Measurements from ENCODE around the gene PIK3IP1. TPM values are rescaled to one million over a fixed set of nuclear protein-coding genes. Genes with fewer than 3 reads are reported as not detected.

The PIK3IP1 gene
- total and polyA plus RNA-seq, 2 of the 8 experiments (the other 6 are each of a cell fraction or from before 2014, with no cell fraction given) = 1.00 to 1.3 TPM

- no peak for FAIRE-seq
- Histone ChIP-seq H3K18ac (ENCODE audit: extremely low read depth, low read length) (no peak overlapping the region), H4K5ac (ENCODE audit: insufficient read length, low read depth, low read length) (no peak overlapping the region), H2AFZ (ENCODE audit: low read length) (no peak overlapping the region), H2BK120ac (replicated peaks; ENCODE audit: low read depth, low read length) (no peak overlapping the region), H4K8ac (ENCODE audit: extremely low read depth, insufficient read depth, low read length) (no peak overlapping the region), H3K36me3 (ENCODE audit: control insufficient read depth in 2 of 4, insufficient read depth in 4 of 4, low read length in 3 of 4) (peaks cover 15 to 53% (median 25%) of the 10 kb centered on the region in 4 experiments), H2BK20ac (ENCODE audit: low read length) (no peak overlapping the region), H3K9me3 (ENCODE audit: insufficient read depth in 2 of 2, low read depth in 1 of 2, low read length in 1 of 2) (no peaks in the 10 kb centered on the region), H3K14ac (ENCODE audit: insufficient read length) (no peak overlapping the region), H3K4me1 (replicated peaks in 1 of 4; ENCODE audit: control insufficient read depth in 3 of 4, insufficient read depth in 4 of 4, low read length in 3 of 4) (peaks cover 0 to 2% (median 0%) of the 10 kb centered on the region in 4 experiments; a peak in 2 of 7 replicates), H3K27me3 (replicated peaks in 1 of 4; ENCODE audit: control insufficient read depth in 3 of 4, extremely low read depth in 1 of 4, insufficient read depth in 3 of 4, low read length in 3 of 4) (no peaks in the 10 kb centered on the region), H3K4me3 (ENCODE audit: extremely low read depth in 1 of 4, insufficient read depth in 2 of 4, low read depth in 3 of 4, low read length in 4 of 4) (no peak overlapping the region), H2BK12ac (ENCODE audit: low read depth, low read length) (no peak overlapping the region), H2BK15ac (ENCODE audit: low read length) (no peak overlapping the region), H3K23me2 (ENCODE audit: low read depth, low read length) (no peaks in the 10 kb centered on the region), H4K20me1 (replicated peaks in 1 of 2; ENCODE audit: control insufficient read depth in 1 of 2, insufficient read depth in 2 of 2, low read length in 2 of 2) (peaks cover 3 to 5% of the 10 kb centered on the region in 2 experiments), H3K23ac (ENCODE audit: insufficient read length) (no peak overlapping the region), H4K91ac (replicated peaks; ENCODE audit: insufficient read length, low read length) (no peak overlapping the region), H3K27ac (ENCODE audit: low read depth, low read length) (no peak overlapping the region), H2AK5ac (ENCODE audit: low read depth, low read length) (no peak overlapping the region), H3K79me1 (ENCODE audit: low read depth, low read length) (no peaks in the 10 kb centered on the region), H3K4ac (replicated peaks; ENCODE audit: insufficient read length, low read depth, low read length) (no peak overlapping the region), H3K4me2 (ENCODE audit: insufficient read depth in 1 of 2, low read depth in 2 of 2, low read length in 2 of 2) (no peak overlapping the region), H2BK5ac (ENCODE audit: low read depth, low read length) (no peak overlapping the region), H3K56ac (replicated peaks; ENCODE audit: insufficient read length, low read depth, low read length) (no peak overlapping the region), H3K79me2 (ENCODE audit: control insufficient read depth in 1 of 2, insufficient read depth in 2 of 2, low read length in 2 of 2) (no peaks in the 10 kb centered on the region), H3K9ac (replicated peaks in 1 of 4; ENCODE audit: extremely low read depth in 1 of 4, low read depth in 3 of 4, low read length in 3 of 4) (no peak overlapping the region)
- ChIA-PET POLR2A (ENCODE audit: partially characterized antibody) (interaction anchor here (0.6 to 1.2 kb wide), 2 partner anchors 63 to 191 kb away, joined by 5 to 6 read pairs; no protein-coding TSS in a partner anchor), CTCF (ENCODE audit: partially characterized antibody) (interaction anchor here (0.6 to 4.8 kb wide), 3 partner anchors 8 to 908 kb away, joined by 4 to 50 read pairs (median 5); no protein-coding TSS in a partner anchor)
- DNase-seq (ENCODE audit: low read depth in 1 of 2, low spot score in 2 of 2) = no peak
- TF ChIP-seq CTCF (IDR thresholded peaks at IDR 0.05; ENCODE audit: control extremely low read depth in 1 of 3, insufficient read depth in 1 of 3, low read depth in 1 of 3, low read length in 3 of 3) (no peak), CHD2 (IDR thresholded peaks at IDR 0.05; ENCODE audit: low read length) (no peak), POU5F1 (IDR thresholded peaks at IDR 0.05; ENCODE audit: low read depth, low read length) (no peak), HDAC2 (IDR thresholded peaks at IDR 0.05; ENCODE audit: borderline replicate concordance in 1 of 2, low read depth in 2 of 2, low read length in 2 of 2) (no peak)
- whole genome bisulfite sequencing, 2 experiments (ENCODE audit: extremely low coverage in 1 of 2, insufficient coverage in 1 of 2, insufficient read length in 1 of 2, insufficient replicate concordance in 2 of 2, low coverage in 1 of 2, low lambda C conversion rate in 2 of 2, missing lambda C conversion rate in 1 of 2) = 93% methylated on average over 19 of the region's 69 CpGs; no CpG with 5 or more reads in 1 of the 2 experiments
Measured at GRCh38 chr22:31276426-31277167, 15.7 kb downstream of the PIK3IP1 start.
